Transverse colon (tissue), 4 donors: Measurements from ENCODE around the gene COG5.

Source experiments
- POLR2AphosphoS5 ChIP-seq, 3 donors: sonication (generic); formaldehyde crosslinking; IDR thresholded peaks; one replicate each; pipeline ENCODE4 v1.6.1; 2016; ENCODE audit warnings: antibody characterized with exemption in 3 of 3
- TF ChIP-seq, protein P1 (sequence below), 5 experiments: fragments of 200-600 bp in 3 of 5; fragments of 450-650 bp in 2 of 5; sonication (generic) in 3 of 5; IDR thresholded peaks; 1 replicate in 2 of 5; 2 replicates in 3 of 5; pipeline ENCODE4 v1.5.1; 2016 to 2017; ENCODE audit warnings: antibody characterized with exemption in 5 of 5, inconsistent platforms in 3 of 5, mild to moderate bottlenecking in 2 of 5, moderate library complexity in 1 of 5

DNA sequence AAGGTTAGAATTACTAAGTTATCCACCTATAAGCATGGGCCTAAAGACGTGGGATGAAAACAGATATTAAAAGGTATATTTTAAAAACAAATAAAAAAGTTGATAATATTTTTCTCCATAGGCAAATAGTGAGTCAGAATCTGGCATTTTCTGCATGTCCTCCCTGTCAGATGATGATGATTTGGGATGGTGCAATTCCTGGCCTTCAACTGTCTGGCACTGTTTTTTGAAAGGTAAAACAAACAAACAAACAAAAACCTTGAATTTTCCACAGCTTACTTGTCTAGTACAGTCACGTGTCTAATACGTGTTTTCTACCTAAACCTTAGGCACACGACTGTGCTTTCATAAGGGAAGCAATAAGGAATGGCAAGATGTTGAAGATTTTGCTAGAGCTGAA is 377.5 kb downstream of the COG5 start:
- TF ChIP-seq, protein P1, sequence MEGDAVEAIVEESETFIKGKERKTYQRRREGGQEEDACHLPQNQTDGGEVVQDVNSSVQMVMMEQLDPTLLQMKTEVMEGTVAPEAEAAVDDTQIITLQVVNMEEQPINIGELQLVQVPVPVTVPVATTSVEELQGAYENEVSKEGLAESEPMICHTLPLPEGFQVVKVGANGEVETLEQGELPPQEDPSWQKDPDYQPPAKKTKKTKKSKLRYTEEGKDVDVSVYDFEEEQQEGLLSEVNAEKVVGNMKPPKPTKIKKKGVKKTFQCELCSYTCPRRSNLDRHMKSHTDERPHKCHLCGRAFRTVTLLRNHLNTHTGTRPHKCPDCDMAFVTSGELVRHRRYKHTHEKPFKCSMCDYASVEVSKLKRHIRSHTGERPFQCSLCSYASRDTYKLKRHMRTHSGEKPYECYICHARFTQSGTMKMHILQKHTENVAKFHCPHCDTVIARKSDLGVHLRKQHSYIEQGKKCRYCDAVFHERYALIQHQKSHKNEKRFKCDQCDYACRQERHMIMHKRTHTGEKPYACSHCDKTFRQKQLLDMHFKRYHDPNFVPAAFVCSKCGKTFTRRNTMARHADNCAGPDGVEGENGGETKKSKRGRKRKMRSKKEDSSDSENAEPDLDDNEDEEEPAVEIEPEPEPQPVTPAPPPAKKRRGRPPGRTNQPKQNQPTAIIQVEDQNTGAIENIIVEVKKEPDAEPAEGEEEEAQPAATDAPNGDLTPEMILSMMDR (IDR thresholded peaks at IDR 0.05) = no peak
- no peak for TF ChIP-seq POLR2AphosphoS5 (IDR thresholded peaks at IDR 0.05)
